HCT116 (cell line): ENCODE measurements around the gene BRIP1. TPM values are rescaled to one million over a fixed set of nuclear protein-coding genes. Genes with fewer than 3 reads are reported as not detected.

Experiments
- ATAC-seq: fragments of 200-7000 bp; cut with Tn5 transposase; 2 replicates; pipeline ENCODE4 v1.9.1; 2020; ENCODE audit warnings: mild to moderate bottlenecking, moderate library complexity
- BruUV-seq: library from RNA; stranded (reverse); fragments of 400-500 nt; replicated peaks from 2 replicates; lab custom pipeline; 2021; lab: Mats Ljungman, UMichigan
- CTCF ChIA-PET: fragments of 300-600 bp; sonication (Branson Sonifier 250); formaldehyde crosslinking; loops from one replicate; lab custom pipeline; 2021; ENCODE audit warnings: antibody characterized with exemption; lab: Charles Lee
- POLR2A ChIA-PET: fragments of 300-600, 350-600 bp; sonication (Branson Sonifier 250); formaldehyde crosslinking; loops from one replicate; lab custom pipeline; 2021; ENCODE audit warnings: antibody characterized with exemption; lab: Charles Lee
- RAD21 ChIA-PET, 2 experiments: fragments of 300-600 bp; sonication (Branson Sonifier 250); formaldehyde crosslinking; loops; one replicate each; lab custom pipeline; 2023; ENCODE audit warnings: low total read pairs in 2 of 2; ENCODE audit not compliant: uncharacterized antibody in 2 of 2, unreplicated experiment in 2 of 2, low non-redundant PET in 1 of 2; lab: Charles Lee
- DNase-seq: peaks from one replicate; pipeline ENCODE4 v3.0.0-alpha.2; 2010; ENCODE audit warnings: low read depth, low spot score
- H2AFZ ChIP-seq: fragments of 200-600 bp; shearing (Covaris generic), sonication (generic); 2 replicates; pipeline ENCODE4 v1.6.1; 2017; ENCODE audit warnings: low read depth, mixed run types, mixed read lengths, antibody characterized with exemption, low read length; ENCODE audit not compliant: poor library complexity, severe bottlenecking
- H3K27ac ChIP-seq: 2 replicates; pipeline ENCODE4 v1.5.1; 2012; ENCODE audit warnings: low read depth, low read length
- H3K27me3 ChIP-seq: fragments of 200-600 bp; sonication (generic); 2 replicates; pipeline ENCODE4 v1.6.1; 2016; ENCODE audit warnings: mixed run types, low read length, mixed read lengths; ENCODE audit not compliant: insufficient read depth
- H3K36me3 ChIP-seq, 2 experiments: fragments of 200-500 bp in 1 of 2; fragments of 200-600 bp in 1 of 2; sonication (Bioruptor generic) in 1 of 2; sonication (generic) in 1 of 2; 2 replicates each; pipeline versions ENCODE4 v1.5.1 to v1.6.1; 2014 to 2016; ENCODE audit warnings: low read length in 2 of 2, inconsistent platforms in 1 of 2, mixed read lengths in 1 of 2, mixed run types in 1 of 2; ENCODE audit not compliant: insufficient read depth in 2 of 2, control insufficient read depth in 1 of 2
- H3K4me1 ChIP-seq, 2 experiments: fragments of 200-600 bp in 1 of 2; sonication (generic) in 1 of 2; 2 replicates each; pipeline versions ENCODE4 v1.5.1 to v1.6.1; 2012 to 2017; ENCODE audit warnings: low read length in 2 of 2, inconsistent platforms in 1 of 2, mild to moderate bottlenecking in 1 of 2, mixed read lengths in 1 of 2, mixed run types in 1 of 2, moderate library complexity in 1 of 2; ENCODE audit not compliant: insufficient read depth in 2 of 2, control insufficient read depth in 1 of 2
- H3K4me2 ChIP-seq: fragments of 200-600 bp; sonication (generic); 2 replicates; pipeline ENCODE4 v1.6.1; 2017; ENCODE audit warnings: mixed run types, low read length, mixed read lengths
- H3K4me3 ChIP-seq, 2 experiments: fragments of 200-600 bp in 1 of 2; sonication (generic) in 1 of 2; replicated peaks in 1 of 2; 2 replicates each; pipeline ENCODE4 v1.5.1; 2011 to 2016; ENCODE audit warnings: low read length in 2 of 2, control low read depth in 1 of 2, low read depth in 1 of 2, mild to moderate bottlenecking in 1 of 2, mixed read lengths in 1 of 2, mixed run types in 1 of 2
- H3K79me2 ChIP-seq: fragments of 200-600 bp; sonication (generic); 2 replicates; pipeline ENCODE4 v1.6.1; 2017; ENCODE audit warnings: mild to moderate bottlenecking, mixed run types, low read length, moderate library complexity, mixed read lengths; ENCODE audit not compliant: insufficient read depth
- H3K9ac ChIP-seq: fragments of 200-600 bp; sonication (generic); 2 replicates; pipeline ENCODE4 v1.6.1; 2016; ENCODE audit warnings: low read length, mixed read lengths
- H3K9me2 ChIP-seq: fragments of 200-600 bp; sonication (generic), shearing (Covaris generic); 2 replicates; pipeline ENCODE4 v1.6.1; 2017; ENCODE audit warnings: mixed run types, mild to moderate bottlenecking, moderate library complexity; ENCODE audit not compliant: insufficient read depth
- H3K9me3 ChIP-seq, 2 experiments: fragments of 200-500 bp in 1 of 2; fragments of 200-600 bp in 1 of 2; sonication (Bioruptor generic) in 1 of 2; sonication (generic) in 1 of 2; 2 replicates each; pipeline ENCODE4 v1.6.1; 2014 to 2017; ENCODE audit warnings: low read length in 2 of 2, mixed read lengths in 2 of 2, inconsistent platforms in 1 of 2, low read depth in 1 of 2, mild to moderate bottlenecking in 1 of 2, mixed run types in 1 of 2, moderate library complexity in 1 of 2; ENCODE audit not compliant: control insufficient read depth in 1 of 2, insufficient read depth in 1 of 2
- H4K20me1 ChIP-seq: fragments of 200-600 bp; sonication (generic), shearing (Covaris generic); 2 replicates; pipeline ENCODE4 v1.6.1; 2017; ENCODE audit warnings: mixed run types, mild to moderate bottlenecking, moderate library complexity; ENCODE audit not compliant: insufficient read depth
- CBX3 ChIP-seq: IDR thresholded peaks from 2 replicates; pipeline ENCODE4 v1.6.1; 2012; ENCODE audit warnings: low read depth
- EGR1 ChIP-seq: IDR thresholded peaks from 2 replicates; pipeline ENCODE4 v1.6.1; 2012; ENCODE audit warnings: low read depth
- ELF1 ChIP-seq: IDR thresholded peaks from 2 replicates; pipeline ENCODE4 v1.6.1; 2012; ENCODE audit warnings: low read depth, borderline replicate concordance
- EZH2 ChIP-seq: fragments of 200-600 bp; sonication (generic); IDR thresholded peaks from 2 replicates; pipeline ENCODE4 v1.6.1; 2017; ENCODE audit warnings: antibody characterized with exemption, mixed run types
- EZH2phosphoT487 ChIP-seq: fragments of 200-600 bp; IDR thresholded peaks from 2 replicates; pipeline ENCODE4 v1.6.1; 2018; ENCODE audit warnings: antibody characterized with exemption, borderline replicate concordance
- FOSL1 ChIP-seq: IDR thresholded peaks from 2 replicates; pipeline ENCODE4 v1.6.1; 2012; ENCODE audit warnings: low read depth
- JUND ChIP-seq: IDR thresholded peaks from 2 replicates; pipeline ENCODE4 v1.6.1; 2012
- POLR2A ChIP-seq: IDR thresholded peaks from 2 replicates; pipeline ENCODE4 v1.7.0; 2011; ENCODE audit warnings: borderline replicate concordance; ENCODE audit not compliant: insufficient read depth, insufficient read length; ENCODE audit errors: extremely low read depth
- POLR2AphosphoS5 ChIP-seq: IDR thresholded peaks from 2 replicates; pipeline ENCODE4 v1.6.1; 2011; ENCODE audit warnings: mild to moderate bottlenecking, low read depth, low read length, moderate library complexity
- RAD21 ChIP-seq: IDR thresholded peaks from 2 replicates; pipeline ENCODE4 v1.6.1; 2012; ENCODE audit warnings: low read depth, mild to moderate bottlenecking
- SIN3A ChIP-seq: IDR thresholded peaks from 2 replicates; pipeline ENCODE4 v1.6.1; 2012; ENCODE audit warnings: low read depth
- SP1 ChIP-seq: IDR thresholded peaks from 2 replicates; pipeline ENCODE4 v1.6.1; 2012; ENCODE audit warnings: low read depth
- SRF ChIP-seq: IDR thresholded peaks from 2 replicates; pipeline ENCODE4 v1.6.1; 2012; ENCODE audit warnings: low read depth
- TCF7L2 ChIP-seq: IDR thresholded peaks from 2 replicates; pipeline ENCODE4 v1.7.0; 2011; ENCODE audit warnings: borderline replicate concordance, inconsistent platforms; ENCODE audit not compliant: insufficient read depth, insufficient read length; ENCODE audit errors: extremely low read depth
- YY1 ChIP-seq: IDR thresholded peaks from 2 replicates; pipeline ENCODE4 v1.6.1; 2011; ENCODE audit warnings: low read length, low read depth, moderate library complexity, mild to moderate bottlenecking; ENCODE audit not compliant: insufficient replicate concordance; ENCODE audit errors: extremely low read depth
- ZNF274 ChIP-seq: fragments of 200-500 bp; sonication (Bioruptor generic); IDR thresholded peaks from 2 replicates; pipeline ENCODE4 v1.6.1; 2014; ENCODE audit warnings: mild to moderate bottlenecking, low read depth, low read length, inconsistent platforms
- intact Hi-C: fragments of 100-400 bp; cut with micrococcal nuclease; formaldehyde crosslinking; loops from 2 replicates; pipeline ENCODE4 v1.10.0; 2022
- total RNA-seq: library from RNA; stranded (reverse); gene quantifications from one replicate; pipeline ENCODE4 v1.2.1, GENCODE V29; 2021; ENCODE audit not compliant: unreplicated experiment
- TF ChIP-seq, protein P1 (sequence below): IDR thresholded peaks from 2 replicates; pipeline ENCODE4 v1.6.1; 2012
- TF ChIP-seq, protein P2 (sequence below): IDR thresholded peaks from 2 replicates; pipeline ENCODE4 v1.6.1; 2012
- TF ChIP-seq, protein P3 (sequence below), 3 experiments: fragments of 200-600 bp in 1 of 3; sonication (generic) in 1 of 3; IDR thresholded peaks in 2 of 3; conservative IDR thresholded peaks in 1 of 3; 2 replicates each; pipeline ENCODE4 v1.5.1; 2012 to 2017; ENCODE audit warnings: low read depth in 2 of 3, low read length in 2 of 3, antibody characterized with exemption in 1 of 3, borderline replicate concordance in 1 of 3, control low read depth in 1 of 3, mild to moderate bottlenecking in 1 of 3, mixed read lengths in 1 of 3, mixed run types in 1 of 3, moderate library complexity in 1 of 3; ENCODE audit not compliant: insufficient read depth in 1 of 3

The BRIP1 gene
- total RNA-seq, 1 experiment from 2014 or later: 22.2 TPM

DNA sequence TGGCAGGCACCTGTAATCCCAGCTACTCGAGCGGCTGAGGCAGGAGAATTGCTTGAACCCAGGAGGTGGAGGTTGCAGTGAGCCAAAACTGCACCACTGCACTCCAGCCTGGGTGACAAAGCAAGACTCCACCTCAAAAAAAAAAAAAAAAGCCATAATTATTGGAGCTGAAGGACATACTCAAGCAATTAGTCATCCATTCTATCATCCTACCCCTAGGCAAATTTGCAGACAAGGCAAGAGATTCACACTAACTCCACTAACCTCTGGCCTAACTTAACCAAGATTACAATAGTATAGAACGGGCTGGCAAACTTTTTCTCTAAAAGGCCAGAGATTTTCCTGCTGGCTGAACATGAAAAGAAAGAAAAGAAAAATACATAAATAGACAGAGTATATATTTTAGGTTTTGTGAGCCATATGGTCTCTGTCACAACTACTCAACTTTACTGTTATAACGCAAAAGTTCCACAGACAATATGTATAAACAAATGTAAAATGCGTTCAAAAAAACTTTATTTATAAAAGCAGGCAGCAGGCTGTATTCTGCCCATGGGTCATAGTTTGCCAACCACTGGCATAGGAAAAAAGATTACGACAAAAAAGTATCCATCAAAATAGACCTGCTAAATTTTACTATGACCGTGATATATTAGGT is 29.7 kb downstream of the BRIP1 start:
- BruUV-seq: no TSS peak
- no peaks in the 10 kb centered on the region for H3K9me2 ChIP-seq
- no peak overlapping the region for H2AFZ ChIP-seq
- ChIA-PET RAD21 (interaction anchor here in 1 of 2 experiments (0.6 kb wide), 1 partner anchor 98 kb away, joined by 3 read pairs; no protein-coding TSS in a partner anchor), POLR2A (interaction anchor here (1.0 to 1.2 kb wide), 2 partner anchors 187 to 862 kb away, joined by 3 read pairs; no protein-coding TSS in a partner anchor), CTCF (interaction anchor here (1.1 to 2.9 kb wide), 5 partner anchors 192 to 421 kb away, joined by 3 to 14 read pairs (median 5); no protein-coding TSS in a partner anchor)
- ATAC-seq (peak; percentile 85), DNase-seq (peak; percentile 69)
- no peak overlapping the region for H3K4me3 ChIP-seq
- no peaks in the 10 kb centered on the region for H3K27me3 ChIP-seq
- peaks cover 0 to 6% of the 10 kb centered on the region in 2 experiments; a peak in 1 of 4 replicates for H3K36me3 ChIP-seq
- H3K4me1 ChIP-seq: peaks cover 17 to 21% of the 10 kb centered on the region in 2 experiments
- H3K4me2 ChIP-seq: peak overlapping the region; percentile 49
- intact Hi-C loops: loop anchor here (1.0 to 10.0 kb wide), 3 partner anchors 421 to 1109 kb away; no protein-coding TSS in a partner anchor
- H4K20me1 ChIP-seq: no peaks in the 10 kb centered on the region
- H3K79me2 ChIP-seq: peaks cover 3% of the 10 kb centered on the region; the same call in 1 of the 2 replicates
- H3K9ac ChIP-seq: no peak overlapping the region
- TF ChIP-seq, protein P1, sequence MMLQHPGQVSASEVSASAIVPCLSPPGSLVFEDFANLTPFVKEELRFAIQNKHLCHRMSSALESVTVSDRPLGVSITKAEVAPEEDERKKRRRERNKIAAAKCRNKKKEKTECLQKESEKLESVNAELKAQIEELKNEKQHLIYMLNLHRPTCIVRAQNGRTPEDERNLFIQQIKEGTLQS: no peak
- TF ChIP-seq RAD21: no peak
- TF ChIP-seq FOSL1: peak; percentile 76
- peak; percentile 25; the same call in 1 of the 2 replicates for TF ChIP-seq POLR2AphosphoS5
- TF ChIP-seq, protein P2, sequence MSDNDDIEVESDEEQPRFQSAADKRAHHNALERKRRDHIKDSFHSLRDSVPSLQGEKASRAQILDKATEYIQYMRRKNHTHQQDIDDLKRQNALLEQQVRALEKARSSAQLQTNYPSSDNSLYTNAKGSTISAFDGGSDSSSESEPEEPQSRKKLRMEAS: no peak; the same call in 1 of the 2 replicates
- TF ChIP-seq JUND: peak; percentile 82
- TF ChIP-seq ELF1: no peak
- no peak for TF ChIP-seq EZH2
- TF ChIP-seq EGR1: no peak
- TF ChIP-seq SIN3A: no peak
- no peak for TF ChIP-seq POLR2A
- TF ChIP-seq SP1: no peak
- TF ChIP-seq YY1: no peak
- 0 out of 2 replicates have a peak, but pooled peaks have one; percentile 30 for TF ChIP-seq SRF
- no peak for TF ChIP-seq EZH2phosphoT487
- peak; percentile 71; the same call in 1 of the 2 replicates for TF ChIP-seq CBX3
- TF ChIP-seq, protein P3, sequence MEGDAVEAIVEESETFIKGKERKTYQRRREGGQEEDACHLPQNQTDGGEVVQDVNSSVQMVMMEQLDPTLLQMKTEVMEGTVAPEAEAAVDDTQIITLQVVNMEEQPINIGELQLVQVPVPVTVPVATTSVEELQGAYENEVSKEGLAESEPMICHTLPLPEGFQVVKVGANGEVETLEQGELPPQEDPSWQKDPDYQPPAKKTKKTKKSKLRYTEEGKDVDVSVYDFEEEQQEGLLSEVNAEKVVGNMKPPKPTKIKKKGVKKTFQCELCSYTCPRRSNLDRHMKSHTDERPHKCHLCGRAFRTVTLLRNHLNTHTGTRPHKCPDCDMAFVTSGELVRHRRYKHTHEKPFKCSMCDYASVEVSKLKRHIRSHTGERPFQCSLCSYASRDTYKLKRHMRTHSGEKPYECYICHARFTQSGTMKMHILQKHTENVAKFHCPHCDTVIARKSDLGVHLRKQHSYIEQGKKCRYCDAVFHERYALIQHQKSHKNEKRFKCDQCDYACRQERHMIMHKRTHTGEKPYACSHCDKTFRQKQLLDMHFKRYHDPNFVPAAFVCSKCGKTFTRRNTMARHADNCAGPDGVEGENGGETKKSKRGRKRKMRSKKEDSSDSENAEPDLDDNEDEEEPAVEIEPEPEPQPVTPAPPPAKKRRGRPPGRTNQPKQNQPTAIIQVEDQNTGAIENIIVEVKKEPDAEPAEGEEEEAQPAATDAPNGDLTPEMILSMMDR (IDR thresholded peaks at IDR 0.05 in 2 of 3, conservative IDR thresholded peaks at IDR 0.05 in 1 of 3; ENCODE audit: borderline replicate concordance in 1 of 3, insufficient read depth in 1 of 3, low read depth in 2 of 3, low read length in 2 of 3): no peak
- no peak for TF ChIP-seq TCF7L2
- no peak for TF ChIP-seq ZNF274
- TF ChIP-seq, all 23 proteins: peak for 5
- H3K27ac ChIP-seq: peak overlapping the region; percentile 38; the same call in 1 of the 2 replicates
- no peaks in the 10 kb centered on the region for H3K9me3 ChIP-seq
